GM12878 (cell line): ENCODE measurements around the gene PRSS33. TPM values are rescaled to one million over a fixed set of nuclear protein-coding genes. Genes with fewer than 3 reads are reported as not detected.

Experiments used
- ATF7 ChIP-seq: fragments of 450-650 bp; IDR thresholded peaks from 2 replicates; pipeline ENCODE4 v1.6.1; 2016; ENCODE audit warnings: low read depth, mild to moderate bottlenecking
- MYC ChIP-seq: IDR thresholded peaks from 2 replicates; pipeline ENCODE4 v1.6.1; 2011; ENCODE audit warnings: mild to moderate bottlenecking, low read length, moderate library complexity, inconsistent platforms; ENCODE audit not compliant: insufficient read depth, insufficient replicate concordance, insufficient read length, severe bottlenecking
- POLR2AphosphoS5 ChIP-seq: IDR thresholded peaks from 2 replicates; pipeline ENCODE4 v1.6.1; 2011; ENCODE audit warnings: mild to moderate bottlenecking, low read length, inconsistent platforms
- polyA plus RNA-seq, 11 experiments: library from polyadenylated mRNA; depleted of rRNA in 4 of 11; unstranded in 6 of 11; stranded (reverse) in 5 of 11; fragments of >200 nt; fragmentation: Nextera tagmentation in 4 of 11; fragmentation: Illumina TruSeq in 1 of 11; extraction: Ambion mirVana in 4 of 11; extraction: Trizol in 1 of 11; gene quantifications; 1 replicate in 1 of 11; 2 replicates in 10 of 11; pipeline versions ENCODE4 v1.2.1 to v1.2.3, GENCODE V29; 2011 to 2016; ENCODE audit warnings: inconsistent platforms in 2 of 11, missing spikeins in 2 of 11, low read depth in 1 of 11
- total RNA-seq, 4 experiments: library from RNA; depleted of rRNA in 3 of 4; stranded (reverse); fragments of >200 nt in 3 of 4; fragmentation: Illumina TruSeq in 1 of 4; extraction: Trizol in 1 of 4; gene quantifications; 2 replicates each; pipeline versions ENCODE4 v1.2.1 to v1.2.3, GENCODE V29; 2013 to 2021
- TF ChIP-seq, protein P1 (sequence below): fragments of 450-650 bp; IDR thresholded peaks from 2 replicates; pipeline ENCODE4 v1.6.1; 2017; ENCODE audit warnings: mild to moderate bottlenecking, moderate library complexity
- TF ChIP-seq, protein P2 (sequence below): fragments of 150-350 bp; IDR thresholded peaks from 2 replicates; pipeline ENCODE4 v1.6.1; 2014; ENCODE audit warnings: mild to moderate bottlenecking, low read depth, low read length

Gene PRSS33
- total and polyA plus RNA-seq, 10 of the 15 experiments (the other 5 are each of a cell fraction or from before 2014, with no cell fraction given), result not detected

DNA sequence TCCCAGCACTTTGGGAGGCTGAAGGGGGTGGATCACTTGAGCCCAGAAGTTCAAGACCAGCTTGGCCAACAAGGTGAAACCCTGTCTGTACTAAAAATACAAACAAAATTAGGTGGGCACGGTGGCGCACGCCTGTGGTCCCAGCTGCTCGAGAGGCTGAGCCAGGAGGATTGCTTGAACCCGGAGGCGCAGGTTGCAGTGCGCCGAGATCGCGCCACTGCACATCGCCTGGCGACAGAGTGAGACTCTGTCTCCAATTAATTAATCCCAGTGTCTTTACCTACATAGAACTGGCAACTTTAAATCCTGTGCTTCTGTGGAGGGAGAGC, 8.8 kb downstream of the PRSS33 start (continued):
- TF ChIP-seq, protein P1, sequence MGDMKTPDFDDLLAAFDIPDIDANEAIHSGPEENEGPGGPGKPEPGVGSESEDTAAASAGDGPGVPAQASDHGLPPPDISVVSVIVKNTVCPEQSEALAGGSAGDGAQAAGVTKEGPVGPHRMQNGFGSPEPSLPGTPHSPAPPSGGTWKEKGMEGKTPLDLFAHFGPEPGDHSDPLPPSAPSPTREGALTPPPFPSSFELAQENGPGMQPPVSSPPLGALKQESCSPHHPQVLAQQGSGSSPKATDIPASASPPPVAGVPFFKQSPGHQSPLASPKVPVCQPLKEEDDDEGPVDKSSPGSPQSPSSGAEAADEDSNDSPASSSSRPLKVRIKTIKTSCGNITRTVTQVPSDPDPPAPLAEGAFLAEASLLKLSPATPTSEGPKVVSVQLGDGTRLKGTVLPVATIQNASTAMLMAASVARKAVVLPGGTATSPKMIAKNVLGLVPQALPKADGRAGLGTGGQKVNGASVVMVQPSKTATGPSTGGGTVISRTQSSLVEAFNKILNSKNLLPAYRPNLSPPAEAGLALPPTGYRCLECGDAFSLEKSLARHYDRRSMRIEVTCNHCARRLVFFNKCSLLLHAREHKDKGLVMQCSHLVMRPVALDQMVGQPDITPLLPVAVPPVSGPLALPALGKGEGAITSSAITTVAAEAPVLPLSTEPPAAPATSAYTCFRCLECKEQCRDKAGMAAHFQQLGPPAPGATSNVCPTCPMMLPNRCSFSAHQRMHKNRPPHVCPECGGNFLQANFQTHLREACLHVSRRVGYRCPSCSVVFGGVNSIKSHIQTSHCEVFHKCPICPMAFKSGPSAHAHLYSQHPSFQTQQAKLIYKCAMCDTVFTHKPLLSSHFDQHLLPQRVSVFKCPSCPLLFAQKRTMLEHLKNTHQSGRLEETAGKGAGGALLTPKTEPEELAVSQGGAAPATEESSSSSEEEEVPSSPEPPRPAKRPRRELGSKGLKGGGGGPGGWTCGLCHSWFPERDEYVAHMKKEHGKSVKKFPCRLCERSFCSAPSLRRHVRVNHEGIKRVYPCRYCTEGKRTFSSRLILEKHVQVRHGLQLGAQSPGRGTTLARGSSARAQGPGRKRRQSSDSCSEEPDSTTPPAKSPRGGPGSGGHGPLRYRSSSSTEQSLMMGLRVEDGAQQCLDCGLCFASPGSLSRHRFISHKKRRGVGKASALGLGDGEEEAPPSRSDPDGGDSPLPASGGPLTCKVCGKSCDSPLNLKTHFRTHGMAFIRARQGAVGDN, result no peak
- TF ChIP-seq MYC, result no peak
- TF ChIP-seq, protein P2, sequence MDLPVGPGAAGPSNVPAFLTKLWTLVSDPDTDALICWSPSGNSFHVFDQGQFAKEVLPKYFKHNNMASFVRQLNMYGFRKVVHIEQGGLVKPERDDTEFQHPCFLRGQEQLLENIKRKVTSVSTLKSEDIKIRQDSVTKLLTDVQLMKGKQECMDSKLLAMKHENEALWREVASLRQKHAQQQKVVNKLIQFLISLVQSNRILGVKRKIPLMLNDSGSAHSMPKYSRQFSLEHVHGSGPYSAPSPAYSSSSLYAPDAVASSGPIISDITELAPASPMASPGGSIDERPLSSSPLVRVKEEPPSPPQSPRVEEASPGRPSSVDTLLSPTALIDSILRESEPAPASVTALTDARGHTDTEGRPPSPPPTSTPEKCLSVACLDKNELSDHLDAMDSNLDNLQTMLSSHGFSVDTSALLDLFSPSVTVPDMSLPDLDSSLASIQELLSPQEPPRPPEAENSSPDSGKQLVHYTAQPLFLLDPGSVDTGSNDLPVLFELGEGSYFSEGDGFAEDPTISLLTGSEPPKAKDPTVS, result no peak
- TF ChIP-seq ATF7, result no peak
- no peak for TF ChIP-seq POLR2AphosphoS5
